Neural progenitor cell (in vitro differentiated cells): Measurements from ENCODE around the gene DBH.

ENCODE experiments used
- EZH2 ChIP-seq: fragments of 200-600 bp; sonication (generic); IDR thresholded peaks from 2 replicates; pipeline ENCODE4 v1.6.1; 2017; ENCODE audit warnings: antibody characterized with exemption, mild to moderate bottlenecking, moderate library complexity
- EZH2phosphoT487 ChIP-seq: fragments of 200-600 bp; sonication (generic); IDR thresholded peaks from 2 replicates; pipeline ENCODE4 v1.6.1; 2017; ENCODE audit warnings: antibody characterized with exemption
- TF ChIP-seq, protein P1 (sequence below): fragments of 200-600 bp; sonication (generic); IDR thresholded peaks from 2 replicates; pipeline ENCODE4 v1.5.1; 2017; ENCODE audit warnings: antibody characterized with exemption, mild to moderate bottlenecking

DNA sequence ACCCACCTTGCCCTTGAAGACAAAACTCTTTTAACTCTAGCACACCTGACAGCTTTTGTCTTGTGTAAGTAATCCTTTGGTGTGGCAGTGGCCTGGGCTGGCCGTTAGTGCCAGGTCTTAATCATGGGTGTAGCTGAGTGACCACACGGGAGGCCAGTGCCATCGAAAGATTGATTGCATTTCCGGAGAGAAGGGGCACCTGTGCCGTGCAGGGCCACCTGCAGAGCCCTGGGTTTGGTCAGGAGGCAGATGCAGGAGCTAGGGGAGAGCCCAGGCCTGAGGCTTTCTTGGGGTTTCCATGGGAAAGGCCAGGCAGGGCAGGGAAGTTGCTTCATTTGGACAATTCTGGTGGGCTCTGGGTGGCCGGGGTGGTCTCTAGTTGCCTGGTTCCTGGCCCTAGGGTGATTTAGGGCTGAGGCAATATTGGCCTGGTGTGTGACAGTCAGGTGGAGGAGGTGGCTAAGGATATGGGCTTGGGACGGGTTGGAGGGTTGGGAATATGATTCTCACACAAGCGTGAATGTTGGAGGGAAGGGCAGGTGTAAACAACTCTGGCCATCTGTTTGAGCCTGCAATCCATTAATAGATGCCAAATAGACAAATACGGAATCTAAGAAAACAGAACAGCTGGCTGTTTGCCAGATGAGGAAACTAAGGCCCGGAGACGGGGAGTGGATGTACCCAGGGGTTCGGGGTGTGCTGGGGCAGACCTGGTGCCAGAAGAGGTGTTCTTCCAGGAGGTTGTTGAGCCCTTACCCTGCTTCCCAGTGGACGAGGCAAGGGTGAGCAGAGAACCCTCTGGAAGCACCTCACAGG, 4.6 kb downstream of the DBH start:
- TF ChIP-seq, protein P1, sequence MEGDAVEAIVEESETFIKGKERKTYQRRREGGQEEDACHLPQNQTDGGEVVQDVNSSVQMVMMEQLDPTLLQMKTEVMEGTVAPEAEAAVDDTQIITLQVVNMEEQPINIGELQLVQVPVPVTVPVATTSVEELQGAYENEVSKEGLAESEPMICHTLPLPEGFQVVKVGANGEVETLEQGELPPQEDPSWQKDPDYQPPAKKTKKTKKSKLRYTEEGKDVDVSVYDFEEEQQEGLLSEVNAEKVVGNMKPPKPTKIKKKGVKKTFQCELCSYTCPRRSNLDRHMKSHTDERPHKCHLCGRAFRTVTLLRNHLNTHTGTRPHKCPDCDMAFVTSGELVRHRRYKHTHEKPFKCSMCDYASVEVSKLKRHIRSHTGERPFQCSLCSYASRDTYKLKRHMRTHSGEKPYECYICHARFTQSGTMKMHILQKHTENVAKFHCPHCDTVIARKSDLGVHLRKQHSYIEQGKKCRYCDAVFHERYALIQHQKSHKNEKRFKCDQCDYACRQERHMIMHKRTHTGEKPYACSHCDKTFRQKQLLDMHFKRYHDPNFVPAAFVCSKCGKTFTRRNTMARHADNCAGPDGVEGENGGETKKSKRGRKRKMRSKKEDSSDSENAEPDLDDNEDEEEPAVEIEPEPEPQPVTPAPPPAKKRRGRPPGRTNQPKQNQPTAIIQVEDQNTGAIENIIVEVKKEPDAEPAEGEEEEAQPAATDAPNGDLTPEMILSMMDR, result no peak
- TF ChIP-seq EZH2 (no peak), EZH2phosphoT487 (no peak)
